OCI-LY1 (cell line): ENCODE data around the gene DIAPH2.
"Not testable (repeated sequence)": the region's sequence is repeated elsewhere in the genome, so short reads cannot be mapped to it uniquely, and the experiment has no call there.

ENCODE experiments used
- H2AFZ ChIP-seq: fragments of 200-600 bp; sonication (generic), shearing (Covaris generic); 2 replicates; pipeline ENCODE4 v1.6.0; 2014; ENCODE audit warnings: antibody characterized with exemption, mild to moderate bottlenecking, low read length
- H3F3A ChIP-seq: fragments of 200-600 bp; sonication (generic), shearing (Covaris generic); 2 replicates; pipeline ENCODE4 v1.6.0; 2014; ENCODE audit warnings: mild to moderate bottlenecking, antibody characterized with exemption, low read length, moderate library complexity; ENCODE audit not compliant: insufficient read depth
- H3K27ac ChIP-seq: fragments of 200-600 bp; sonication (generic); 2 replicates; pipeline ENCODE4 v1.5.1; 2014; ENCODE audit warnings: low read length, mixed run types, mild to moderate bottlenecking, low read depth; ENCODE audit not compliant: poor library complexity, severe bottlenecking
- H3K27me3 ChIP-seq: fragments of 200-600 bp; sonication (generic); 2 replicates; pipeline ENCODE4 v1.6.0; 2014; ENCODE audit warnings: antibody characterized with exemption, mild to moderate bottlenecking, low read length, moderate library complexity; ENCODE audit not compliant: insufficient read depth
- H3K36me3 ChIP-seq: fragments of 200-600 bp; sonication (generic); 2 replicates; pipeline ENCODE4 v1.6.1; 2014; ENCODE audit warnings: mild to moderate bottlenecking, antibody characterized with exemption, low read length, moderate library complexity, mixed read lengths; ENCODE audit not compliant: insufficient read depth
- H3K4me1 ChIP-seq: fragments of 200-600 bp; sonication (generic); 2 replicates; pipeline ENCODE4 v1.5.1; 2014; ENCODE audit warnings: mild to moderate bottlenecking, low read length, moderate library complexity; ENCODE audit not compliant: insufficient read depth, severe bottlenecking
- H3K4me2 ChIP-seq: fragments of 200-600 bp; sonication (generic), shearing (Covaris generic); 2 replicates; pipeline ENCODE4 v1.6.1; 2014; ENCODE audit warnings: low read length
- H3K4me3 ChIP-seq: fragments of 200-600 bp; sonication (generic); 2 replicates; pipeline ENCODE4 v1.5.1; 2014; ENCODE audit warnings: low read length, low read depth, mild to moderate bottlenecking, mixed read lengths; ENCODE audit not compliant: poor library complexity, severe bottlenecking
- H3K79me2 ChIP-seq: fragments of 200-600 bp; shearing (Covaris generic); 2 replicates; pipeline ENCODE4 v1.6.1; 2016; ENCODE audit warnings: mixed run types, low read length, mixed read lengths; ENCODE audit not compliant: insufficient read depth
- H3K9ac ChIP-seq: fragments of 200-600 bp; sonication (generic), shearing (Covaris generic); 2 replicates; pipeline ENCODE4 v1.6.1; 2014; ENCODE audit warnings: mild to moderate bottlenecking, low read length, mixed read lengths
- H3K9me2 ChIP-seq: fragments of 200-600 bp; sonication (generic), shearing (Covaris generic); 2 replicates; pipeline ENCODE4 v1.6.1; 2014; ENCODE audit warnings: low read depth, mild to moderate bottlenecking, low read length, mixed read lengths
- H3K9me3 ChIP-seq: fragments of 200-600 bp; shearing (Covaris generic); 2 replicates; pipeline ENCODE4 v1.6.1; 2014; ENCODE audit warnings: low read length, mixed read lengths
- H4K20me1 ChIP-seq: fragments of 200-600 bp; sonication (generic), shearing (Covaris generic); 2 replicates; pipeline ENCODE4 v1.6.0; 2016; ENCODE audit warnings: mild to moderate bottlenecking, low read length; ENCODE audit not compliant: insufficient read depth
- CTCF ChIP-seq: fragments of 200-600 bp; sonication (generic), shearing (Covaris generic); IDR thresholded peaks from 2 replicates; pipeline ENCODE4 v1.5.1; 2017; ENCODE audit warnings: mild to moderate bottlenecking, antibody characterized with exemption, low read length, moderate library complexity, mixed read lengths
- EZH2 ChIP-seq: fragments of 200-600 bp; sonication (generic), shearing (Covaris generic); IDR thresholded peaks from 2 replicates; pipeline ENCODE4 v1.8.0; 2017; ENCODE audit warnings: borderline replicate concordance, mixed run types, mild to moderate bottlenecking, antibody characterized with exemption, low read length, moderate library complexity, mixed read lengths

Gene DIAPH2

DNA sequence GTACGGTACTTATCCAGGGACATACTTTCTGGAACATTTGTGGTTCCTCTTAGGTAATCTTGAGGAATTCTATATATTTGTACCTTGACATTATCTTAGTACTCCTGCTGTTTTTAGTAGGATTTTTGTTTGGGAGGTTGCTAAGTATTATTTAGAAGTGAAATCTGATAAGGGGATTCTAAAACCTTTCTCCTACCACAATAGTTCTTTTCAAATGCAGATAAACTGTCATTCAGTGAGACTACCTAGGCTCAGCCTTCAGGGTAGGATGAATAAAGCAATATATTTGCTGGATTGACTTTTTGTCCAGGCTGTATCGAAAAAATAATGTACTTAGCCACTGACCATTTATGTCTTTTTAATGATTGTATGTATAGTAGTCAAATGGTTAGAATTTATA lies 25.4 kb downstream of the DIAPH2 start:
- TF ChIP-seq EZH2 (no peak), CTCF (no peak)
- peaks cover 8% of the 10 kb centered on the region for H3K4me1 ChIP-seq
- H3K36me3 ChIP-seq, result no peaks in the 10 kb centered on the region
- H4K20me1 ChIP-seq, result no peaks in the 10 kb centered on the region
- H3K9me2 ChIP-seq, result no peaks in the 10 kb centered on the region
- no peak overlapping the region for H3K9ac ChIP-seq
- H3F3A ChIP-seq, result no peaks in the 10 kb centered on the region
- no peaks in the 10 kb centered on the region for H3K79me2 ChIP-seq
- H3K27me3 ChIP-seq, result no peaks in the 10 kb centered on the region
- H3K9me3 ChIP-seq, result no peaks in the 10 kb centered on the region
- no peak overlapping the region for H3K4me3 ChIP-seq
- no peak overlapping the region for H2AFZ ChIP-seq
- no peak overlapping the region for H3K4me2 ChIP-seq
- no peak overlapping the region for H3K27ac ChIP-seq

DNA sequence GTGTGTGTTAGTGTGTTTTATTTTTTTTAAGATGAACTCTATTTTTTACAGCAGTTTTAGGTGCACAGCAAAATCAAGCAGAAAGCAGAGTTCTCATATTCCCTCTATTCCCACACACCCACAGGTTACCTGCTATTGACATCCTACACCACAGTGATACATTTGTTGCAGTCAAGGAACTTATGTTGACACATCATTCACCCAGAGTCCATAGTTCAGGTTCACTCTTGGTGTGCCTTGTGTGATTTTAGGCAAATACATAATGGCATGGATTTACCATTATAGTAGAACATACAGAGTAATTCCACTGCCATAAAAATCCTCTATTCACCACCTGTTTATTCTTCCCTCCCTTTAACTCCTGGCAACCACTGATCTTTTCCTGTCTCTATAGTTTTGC lies 28.7 kb downstream of the DIAPH2 start:
- Histone ChIP-seq H3K27me3 (no peaks in the 10 kb centered on the region), H3K4me2 (no peak overlapping the region), H4K20me1 (no peaks in the 10 kb centered on the region), H3K36me3 (no peaks in the 10 kb centered on the region), H3K4me3 (no peak overlapping the region), H3K9me2 (no peaks in the 10 kb centered on the region), H3K27ac (no peak overlapping the region), H3K4me1 (peaks cover 5% of the 10 kb centered on the region), H3K9me3 (no peaks in the 10 kb centered on the region), H2AFZ (no peak overlapping the region), H3K79me2 (no peaks in the 10 kb centered on the region), H3F3A (no peaks in the 10 kb centered on the region), H3K9ac (no peak overlapping the region)
- no peak for TF ChIP-seq EZH2
- TF ChIP-seq CTCF, result no peak

DNA sequence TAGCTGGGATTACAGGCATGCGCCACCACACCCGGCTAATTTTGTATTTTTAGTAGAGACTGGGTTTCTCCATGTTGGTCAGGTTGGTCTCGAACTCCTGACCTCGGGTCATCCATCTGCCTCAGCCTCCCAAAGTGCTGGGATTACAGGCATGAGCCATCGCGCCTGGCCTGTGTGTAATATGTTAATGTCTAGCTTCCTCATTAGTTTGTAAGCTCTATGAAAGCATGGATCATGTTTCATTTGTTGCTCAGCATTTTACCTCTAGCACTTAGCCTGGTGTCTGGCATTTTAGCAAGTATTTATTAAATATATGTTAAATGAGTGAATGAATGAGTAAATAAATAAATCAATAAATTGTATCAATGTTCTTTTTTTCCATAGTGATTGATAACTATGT lies 29.8 kb downstream of the DIAPH2 start:
- not testable (repeated sequence) for H3K9me2 ChIP-seq, H2AFZ ChIP-seq, H3K4me1 ChIP-seq, H3K4me3 ChIP-seq, H3K79me2 ChIP-seq, H3F3A ChIP-seq, H3K27ac ChIP-seq, H3K36me3 ChIP-seq, H3K27me3 ChIP-seq, H3K4me2 ChIP-seq, H3K9me3 ChIP-seq, H3K9ac ChIP-seq, H4K20me1 ChIP-seq

DNA sequence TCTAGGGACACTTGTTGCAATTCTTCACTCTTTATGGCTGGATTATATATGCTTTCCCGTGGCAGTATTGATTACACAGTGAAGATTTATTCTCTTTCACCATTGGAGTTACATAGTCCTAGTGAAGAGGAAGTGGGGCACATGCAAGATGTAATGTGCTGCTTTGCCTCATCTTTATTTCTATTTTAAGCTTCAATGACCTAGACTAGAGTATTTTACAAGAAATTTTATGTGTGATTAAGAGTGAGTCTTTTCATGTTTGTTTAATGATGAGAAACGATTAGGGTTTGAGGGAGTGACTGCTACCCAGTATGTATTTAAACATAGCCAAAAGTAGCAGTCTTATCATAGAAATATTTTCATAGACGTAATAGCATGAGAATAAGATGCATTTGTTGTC lies 30.8 kb downstream of the DIAPH2 start:
- no peak for TF ChIP-seq CTCF
- TF ChIP-seq EZH2, result no peak

More for the DNA sequence above, 30.8 kb downstream of the DIAPH2 start:
- Histone ChIP-seq H3K4me1 (peaks cover 5% of the 10 kb centered on the region), H3K9me2 (no peaks in the 10 kb centered on the region), H3K27ac (no peak overlapping the region), H3F3A (no peaks in the 10 kb centered on the region), H3K36me3 (no peaks in the 10 kb centered on the region), H2AFZ (no peak overlapping the region), H3K4me2 (no peak overlapping the region), H4K20me1 (no peaks in the 10 kb centered on the region), H3K4me3 (no peak overlapping the region), H3K27me3 (no peaks in the 10 kb centered on the region), H3K9ac (no peak overlapping the region), H3K9me3 (no peaks in the 10 kb centered on the region), H3K79me2 (no peaks in the 10 kb centered on the region)
